Stimulated activated CD4-positive, alpha-beta T cell treated with anti-CD3 and anti-CD28 coated beads, Interleukin-2, amount 100 ng/mL, for 4 hours (primary cell): ENCODE measurements around the gene ZIC4.

Experiments
- DNase-seq: peaks from one replicate; pipeline ENCODE4 v3.0.0-alpha.2; 2020; ENCODE audit warnings: low read depth

The ZIC4 gene

GRCh38 chr3:147406028-147406931 lies at the start of gene ZIC4:
ZIC4 (minus strand) TSS chr3:147406543; CDS start chr3:147402797, 3,746 bp downstream.
- no peak for DNase-seq

GRCh38 chr3:147449669-147450068 lies 43.3 kb upstream of the ZIC4 start:
- no peak for DNase-seq

GRCh38 chr3:147447224-147447623 lies 40.9 kb upstream of the ZIC4 start:
- DNase-seq, result no peak

- no peak for DNase-seq
These were observed 25.4 kb upstream of the ZIC4 start for GRCh38 chr3:147431751-147432150.

- no peak for DNase-seq
These were observed 22.4 kb upstream of the ZIC4 start for GRCh38 chr3:147428754-147429153.

- no peak for DNase-seq
These were observed 22.0 kb upstream of the ZIC4 start for GRCh38 chr3:147428326-147428725.

GRCh38 chr3:147427746-147428145 lies 21.4 kb upstream of the ZIC4 start:
- no peak for DNase-seq

GRCh38 chr3:147426931-147427330 lies 20.6 kb upstream of the ZIC4 start:
- no peak for DNase-seq

- DNase-seq, result no peak
These were observed 19.1 kb upstream of the ZIC4 start for GRCh38 chr3:147425388-147425850.

GRCh38 chr3:147424581-147425387 lies 18.4 kb upstream of the ZIC4 start:
- DNase-seq, result no peak

- DNase-seq, result no peak
These were observed 17.6 kb upstream of the ZIC4 start for GRCh38 chr3:147423798-147424580.

- DNase-seq, result no peak
These were observed 17.1 kb upstream of the ZIC4 start for GRCh38 chr3:147423537-147423797.

- no peak for DNase-seq
These were observed 16.5 kb upstream of the ZIC4 start for GRCh38 chr3:147422601-147423536.

- no peak for DNase-seq
These were observed 15.9 kb upstream of the ZIC4 start for GRCh38 chr3:147422196-147422595.

- no peak for DNase-seq
These were observed 15.0 kb upstream of the ZIC4 start for GRCh38 chr3:147421184-147421912.

GRCh38 chr3:147420353-147421183 lies 14.2 kb upstream of the ZIC4 start:
- no peak for DNase-seq

- DNase-seq, result no peak
These were observed 13.5 kb upstream of the ZIC4 start for GRCh38 chr3:147419781-147420224.

GRCh38 chr3:147418808-147419701 lies 12.7 kb upstream of the ZIC4 start:
- DNase-seq, result no peak

- no peak for DNase-seq
These were observed 12.0 kb upstream of the ZIC4 start for GRCh38 chr3:147418371-147418781.
